Nephron progenitor cell (in vitro differentiated cells): ENCODE data around the gene CDKAL1.

Experiments used
- DNase-seq: peaks from one replicate; pipeline ENCODE4 v3.0.0; 2021
- H3K27ac Mint-ChIP-seq: 2 replicates; pipeline ENCODE4 v1.8.0; 2021; ENCODE audit warnings: mild to moderate bottlenecking, moderate library complexity, mixed read lengths
- H3K27me3 Mint-ChIP-seq: 2 replicates; pipeline ENCODE4 v1.8.0; 2021; ENCODE audit warnings: mild to moderate bottlenecking, low read depth, mixed read lengths; ENCODE audit not compliant: poor library complexity
- H3K36me3 Mint-ChIP-seq: 2 replicates; pipeline ENCODE4 v1.8.0; 2021; ENCODE audit warnings: low read depth, mixed read lengths
- H3K4me1 Mint-ChIP-seq: 2 replicates; pipeline ENCODE4 v1.8.0; 2021; ENCODE audit warnings: mixed read lengths
- H3K4me3 Mint-ChIP-seq: 2 replicates; pipeline ENCODE4 v1.8.0; 2021; ENCODE audit warnings: mild to moderate bottlenecking, moderate library complexity, mixed read lengths
- H3K9me3 Mint-ChIP-seq: 2 replicates; pipeline ENCODE4 v1.8.0; 2021; ENCODE audit warnings: mild to moderate bottlenecking, moderate library complexity, mixed read lengths
- TF ChIP-seq, protein P1 (sequence below): fragments of 200-600 bp; sonication (generic); IDR thresholded peaks from 2 replicates; pipeline ENCODE4 v1.5.0; 2021; ENCODE audit warnings: antibody characterized with exemption

Gene CDKAL1

DNA sequence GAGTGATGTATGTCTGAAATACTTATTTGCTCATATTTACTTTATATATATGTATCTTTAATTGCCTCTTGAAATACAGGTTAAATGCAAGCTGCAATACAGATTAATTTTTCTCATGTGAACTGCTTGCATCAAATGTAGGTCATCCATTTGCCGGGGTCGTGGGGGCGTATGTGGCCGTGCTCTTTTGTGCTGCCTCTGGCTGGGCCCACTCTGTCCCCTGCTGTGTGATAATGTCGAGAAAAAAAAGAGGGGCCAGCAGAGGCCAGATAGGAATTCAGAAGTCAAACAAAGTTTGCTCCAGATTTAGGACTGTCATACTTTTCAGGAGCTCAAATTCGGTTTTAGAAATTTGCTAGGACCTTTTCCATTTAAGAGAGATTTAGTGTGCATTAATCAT is 599.6 kb downstream of the CDKAL1 start:
- TF ChIP-seq, protein P1, sequence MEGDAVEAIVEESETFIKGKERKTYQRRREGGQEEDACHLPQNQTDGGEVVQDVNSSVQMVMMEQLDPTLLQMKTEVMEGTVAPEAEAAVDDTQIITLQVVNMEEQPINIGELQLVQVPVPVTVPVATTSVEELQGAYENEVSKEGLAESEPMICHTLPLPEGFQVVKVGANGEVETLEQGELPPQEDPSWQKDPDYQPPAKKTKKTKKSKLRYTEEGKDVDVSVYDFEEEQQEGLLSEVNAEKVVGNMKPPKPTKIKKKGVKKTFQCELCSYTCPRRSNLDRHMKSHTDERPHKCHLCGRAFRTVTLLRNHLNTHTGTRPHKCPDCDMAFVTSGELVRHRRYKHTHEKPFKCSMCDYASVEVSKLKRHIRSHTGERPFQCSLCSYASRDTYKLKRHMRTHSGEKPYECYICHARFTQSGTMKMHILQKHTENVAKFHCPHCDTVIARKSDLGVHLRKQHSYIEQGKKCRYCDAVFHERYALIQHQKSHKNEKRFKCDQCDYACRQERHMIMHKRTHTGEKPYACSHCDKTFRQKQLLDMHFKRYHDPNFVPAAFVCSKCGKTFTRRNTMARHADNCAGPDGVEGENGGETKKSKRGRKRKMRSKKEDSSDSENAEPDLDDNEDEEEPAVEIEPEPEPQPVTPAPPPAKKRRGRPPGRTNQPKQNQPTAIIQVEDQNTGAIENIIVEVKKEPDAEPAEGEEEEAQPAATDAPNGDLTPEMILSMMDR = no peak
- DNase-seq = peak; percentile 12
- peaks cover 60% of the 10 kb centered on the region for H3K4me1 Mint-ChIP-seq
- H3K27ac Mint-ChIP-seq = no peak overlapping the region
- no peaks in the 10 kb centered on the region for H3K36me3 Mint-ChIP-seq
- H3K27me3 Mint-ChIP-seq = no peaks in the 10 kb centered on the region
- H3K9me3 Mint-ChIP-seq = no peaks in the 10 kb centered on the region
- H3K4me3 Mint-ChIP-seq = peak overlapping the region; percentile 11

DNA sequence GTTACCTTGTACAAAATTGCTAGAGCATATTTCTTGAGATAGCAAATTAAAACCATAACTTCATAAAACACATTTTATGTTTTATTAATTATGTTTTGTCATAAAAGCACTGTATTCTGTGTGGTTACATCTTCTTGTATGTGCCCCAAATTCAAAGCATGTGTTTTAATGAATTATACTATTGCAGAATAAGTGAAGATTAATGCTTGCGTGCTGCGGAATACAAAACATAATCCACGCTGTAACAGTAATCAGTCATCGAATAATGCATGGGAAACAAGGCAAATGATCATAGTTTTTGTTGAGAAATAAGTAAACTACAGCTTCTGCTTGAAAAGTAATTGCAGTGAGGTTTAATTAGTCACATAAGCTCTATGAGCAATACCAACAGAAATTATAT is 600.1 kb downstream of the CDKAL1 start:
- no peaks in the 10 kb centered on the region for H3K9me3 Mint-ChIP-seq
- no peaks in the 10 kb centered on the region for H3K27me3 Mint-ChIP-seq
- no peak overlapping the region for H3K27ac Mint-ChIP-seq
- H3K4me3 Mint-ChIP-seq = no peak overlapping the region
- no peak for DNase-seq
- peaks cover 61% of the 10 kb centered on the region for H3K4me1 Mint-ChIP-seq
- no peaks in the 10 kb centered on the region for H3K36me3 Mint-ChIP-seq
- TF ChIP-seq, protein P1 = no peak

DNA sequence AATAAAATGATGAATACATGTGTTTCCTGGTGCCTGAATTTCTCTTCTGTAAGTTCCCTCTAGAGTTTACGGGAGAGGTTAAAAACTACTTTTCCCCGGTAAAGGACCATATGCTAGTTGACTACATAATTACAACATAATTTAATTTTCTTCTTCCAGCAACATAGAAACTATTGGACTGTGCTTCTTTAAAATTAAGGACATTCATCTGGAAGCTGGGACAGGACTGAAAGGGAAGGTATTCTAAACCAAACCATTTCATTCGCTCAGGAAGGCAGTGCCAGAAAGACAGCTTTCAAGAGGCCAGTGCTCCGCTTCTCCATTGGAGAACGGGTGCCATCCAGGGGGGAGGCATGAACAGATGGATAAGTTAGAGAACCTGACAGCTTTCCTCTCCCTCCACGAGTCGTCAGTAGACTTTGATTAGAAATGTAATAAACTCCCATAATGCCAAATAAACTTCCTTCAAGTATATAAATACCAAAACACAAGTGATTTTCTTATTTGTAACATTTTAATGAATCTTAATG is 601.3 kb downstream of the CDKAL1 start:
- Mint-ChIP-seq H3K36me3 (peaks cover 8% of the 10 kb centered on the region), H3K27ac (peak overlapping the region; percentile 77), H3K4me3 (no peak overlapping the region), H3K27me3 (no peaks in the 10 kb centered on the region), H3K4me1 (peaks cover 63% of the 10 kb centered on the region), H3K9me3 (no peaks in the 10 kb centered on the region)
- TF ChIP-seq, protein P1 = no peak
- DNase-seq = no peak

DNA sequence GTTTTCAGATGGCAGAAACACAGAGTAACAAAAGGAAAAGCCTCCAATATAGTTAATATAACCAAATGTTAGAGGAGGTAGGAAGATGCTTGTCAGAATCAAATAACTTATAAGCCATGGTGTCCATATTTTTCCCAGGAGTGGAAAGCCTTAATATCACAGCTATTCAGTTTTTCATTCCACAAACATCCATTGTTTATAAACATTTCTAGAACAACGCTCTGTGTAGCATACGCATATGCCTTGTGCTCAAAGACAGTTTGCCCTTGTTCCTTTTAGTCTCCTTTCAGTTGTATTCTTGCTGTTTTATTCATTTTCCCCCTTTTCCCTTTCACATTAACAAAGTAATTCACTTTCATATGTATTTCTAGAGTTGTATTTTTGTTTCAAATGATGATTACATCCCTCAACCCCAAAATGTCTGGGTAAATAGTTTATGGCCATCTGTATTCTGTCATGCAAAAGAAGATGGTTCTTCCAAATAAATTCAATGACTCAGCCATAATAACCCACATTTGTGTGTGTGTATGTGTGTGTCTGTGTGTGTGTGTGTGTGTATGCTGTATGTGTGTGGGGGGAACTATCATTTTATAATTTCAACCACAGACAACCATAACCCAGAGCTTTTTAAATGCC is 603.6 kb downstream of the CDKAL1 start:
- Mint-ChIP-seq H3K27ac (peak overlapping the region; percentile 19), H3K4me1 (peaks cover 72% of the 10 kb centered on the region), H3K4me3 (no peak overlapping the region), H3K27me3 (no peaks in the 10 kb centered on the region), H3K9me3 (no peaks in the 10 kb centered on the region), H3K36me3 (peaks cover 17% of the 10 kb centered on the region)
- TF ChIP-seq, protein P1 = no peak
- DNase-seq = no peak

DNA sequence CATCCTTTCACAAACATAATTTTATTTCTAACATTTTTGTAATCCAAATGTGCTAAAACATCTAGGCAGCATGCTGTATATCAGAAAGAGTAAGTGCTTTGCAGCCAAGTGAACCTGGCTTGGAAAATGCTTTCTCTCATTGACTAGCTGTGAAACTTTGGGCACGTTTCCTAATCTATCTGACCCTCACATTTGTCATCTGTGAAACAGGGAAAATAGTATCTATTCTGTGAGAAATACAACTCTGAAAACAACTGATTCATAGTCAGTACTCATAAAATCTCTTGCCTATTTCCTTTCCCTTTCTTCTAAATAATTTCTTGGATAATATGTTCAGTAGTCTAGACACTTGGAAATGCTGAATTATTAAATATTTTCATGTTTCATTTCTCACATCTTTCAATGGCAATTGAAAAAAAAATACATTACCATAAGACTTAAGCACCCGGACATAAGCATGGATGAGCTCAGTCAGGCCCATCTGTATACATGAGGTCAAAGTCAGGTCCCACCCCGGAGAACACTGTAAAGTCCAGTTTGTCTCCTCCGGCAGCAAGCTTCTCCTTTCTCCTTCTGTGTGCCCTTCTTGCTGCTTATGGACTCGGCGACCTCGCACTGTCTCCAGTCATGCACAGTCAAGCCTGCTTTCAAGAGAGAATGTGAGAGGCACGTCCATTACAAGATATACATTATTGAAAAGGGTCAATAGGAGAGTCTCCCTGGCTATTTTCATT is 604.2 kb downstream of the CDKAL1 start:
- Mint-ChIP-seq H3K9me3 (no peaks in the 10 kb centered on the region), H3K4me1 (peaks cover 72% of the 10 kb centered on the region), H3K36me3 (peaks cover 17% of the 10 kb centered on the region), H3K4me3 (no peak overlapping the region), H3K27ac (no peak overlapping the region), H3K27me3 (no peaks in the 10 kb centered on the region)
- no peak for DNase-seq
- TF ChIP-seq, protein P1 = no peak
